Panc1 (cell line): ENCODE measurements around the gene SESN1. TPM values are rescaled to one million over a fixed set of nuclear protein-coding genes. Genes with fewer than 3 reads are reported as not detected.

Experiments
- ATAC-seq: fragments of 200-7000 bp; cut with Tn5 transposase; 2 replicates; pipeline ENCODE4 v1.9.1; 2020; ENCODE audit warnings: mild to moderate bottlenecking, moderate library complexity
- BruUV-seq: library from RNA; stranded (reverse); fragments of 400-500 nt; replicated peaks from 2 replicates; lab custom pipeline; 2021; lab: Mats Ljungman, UMichigan
- CTCF ChIA-PET: fragments of 300-600 bp; sonication (Branson Sonifier 250); formaldehyde crosslinking; loops from one replicate; lab custom pipeline; 2022; ENCODE audit warnings: antibody characterized with exemption; lab: Charles Lee
- POLR2A ChIA-PET: fragments of 300-600 bp; sonication (Branson Sonifier 250); formaldehyde crosslinking; loops from one replicate; lab custom pipeline; 2022; ENCODE audit warnings: antibody characterized with exemption; lab: Charles Lee
- DNase-seq: peaks from one replicate; pipeline ENCODE4 v3.0.0-alpha.2; 2010; ENCODE audit warnings: low read depth, low spot score
- H3K27ac ChIP-seq: 2 replicates; pipeline ENCODE4 v1.5.1; 2011; ENCODE audit warnings: mild to moderate bottlenecking, low read length, inconsistent platforms
- H3K27me3 ChIP-seq: fragments of 200-500 bp; sonication (Bioruptor generic); 2 replicates; pipeline ENCODE4 v1.6.0; 2014; ENCODE audit warnings: low read length, inconsistent platforms; ENCODE audit not compliant: control insufficient read depth, insufficient read depth
- H3K36me3 ChIP-seq: fragments of 200-500 bp; sonication (Bioruptor generic); 2 replicates; pipeline ENCODE4 v1.5.1; 2014; ENCODE audit warnings: inconsistent platforms, mild to moderate bottlenecking, low read length, moderate library complexity; ENCODE audit not compliant: control insufficient read depth, insufficient read depth
- H3K4me1 ChIP-seq: 2 replicates; pipeline ENCODE4 v1.5.1; 2011; ENCODE audit warnings: inconsistent platforms, mild to moderate bottlenecking, low read length, moderate library complexity; ENCODE audit not compliant: control insufficient read depth, insufficient read depth
- H3K4me3 ChIP-seq, 2 experiments: 2 replicates each; pipeline ENCODE4 v1.5.1; 2011 to 2012; ENCODE audit warnings: low read depth in 2 of 2, low read length in 2 of 2, mild to moderate bottlenecking in 2 of 2, inconsistent platforms in 1 of 2, moderate library complexity in 1 of 2
- H3K9me3 ChIP-seq: fragments of 200-500 bp; sonication (Bioruptor generic); 2 replicates; pipeline ENCODE4 v1.5.1; 2014; ENCODE audit warnings: low read depth, mild to moderate bottlenecking, inconsistent platforms, low read length, moderate library complexity; ENCODE audit not compliant: control insufficient read depth, insufficient read depth
- CTCF ChIP-seq: fragments of 450-650 bp; IDR thresholded peaks from 2 replicates; pipeline ENCODE4 v1.5.1; 2017; ENCODE audit warnings: mild to moderate bottlenecking
- POLR2AphosphoS5 ChIP-seq: IDR thresholded peaks from 2 replicates; pipeline ENCODE4 v1.6.1; 2012; ENCODE audit warnings: mild to moderate bottlenecking, low read depth, low read length, moderate library complexity
- REST ChIP-seq, 2 experiments: IDR thresholded peaks; 2 replicates each; pipeline ENCODE4 v1.6.1; 2011 to 2012; ENCODE audit warnings: low read depth in 2 of 2, control low read depth in 1 of 2, low read length in 1 of 2, mild to moderate bottlenecking in 1 of 2, moderate library complexity in 1 of 2; ENCODE audit not compliant: insufficient read depth in 1 of 2
- SIN3A ChIP-seq: IDR thresholded peaks from 2 replicates; pipeline ENCODE4 v1.6.1; 2012; ENCODE audit warnings: low read depth, mild to moderate bottlenecking, low read length, moderate library complexity, borderline replicate concordance; ENCODE audit not compliant: insufficient read depth
- TCF7L2 ChIP-seq: IDR thresholded peaks from 2 replicates; pipeline ENCODE4 v1.6.1; 2011; ENCODE audit warnings: mild to moderate bottlenecking, low read depth, low read length, inconsistent platforms
- in situ Hi-C: cut with HindIII; loops from 2 replicates; pipeline ENCODE4 v1.10.0; 2016; ENCODE audit warnings: low sequenced_read_pairs, low pct_unique_long_range_greater_than_20kb
- intact Hi-C: fragments of 100-400 bp; cut with micrococcal nuclease; formaldehyde crosslinking; loops from one replicate; pipeline ENCODE4 v1.10.0; 2022; ENCODE audit not compliant: unreplicated experiment
- total RNA-seq: library from RNA; stranded (reverse); gene quantifications from one replicate; pipeline ENCODE4 v1.2.1, GENCODE V29; 2021; ENCODE audit not compliant: unreplicated experiment

The SESN1 gene
- total RNA-seq, 1 experiment from 2014 or later = 11.3 TPM

- intact Hi-C loops = no loop called here
- no peak overlapping the region for H3K4me3 ChIP-seq
- H3K4me1 ChIP-seq = no peaks in the 10 kb centered on the region
- in situ Hi-C loops = no loop called here
- ChIA-PET CTCF (no interaction called here), POLR2A (no interaction called here)
- no peak for ATAC-seq
- no peaks in the 10 kb centered on the region for H3K9me3 ChIP-seq
- no peak for DNase-seq
- H3K27ac ChIP-seq = no peak overlapping the region
- H3K27me3 ChIP-seq = no peaks in the 10 kb centered on the region
- no TSS peak for BruUV-seq
- TF ChIP-seq POLR2AphosphoS5 (no peak), TCF7L2 (no peak), REST (IDR thresholded peaks at IDR 0.05; ENCODE audit: insufficient read depth in 1 of 2, low read depth in 2 of 2, low read length in 1 of 2) (no peak), CTCF (no peak), SIN3A (no peak)
- no peaks in the 10 kb centered on the region for H3K36me3 ChIP-seq
Observed at GRCh38 chr6:109027964-109028363, 66.7 kb downstream of the SESN1 start.

GRCh38 chr6:109025639-109026038 lies 69.0 kb downstream of the SESN1 start:
- no TSS peak for BruUV-seq
- POLR2A ChIA-PET = no interaction called here
- H3K4me1 ChIP-seq = no peaks in the 10 kb centered on the region
- no peak for ATAC-seq
- H3K27ac ChIP-seq = no peak overlapping the region
- H3K36me3 ChIP-seq = no peaks in the 10 kb centered on the region
- TF ChIP-seq REST (IDR thresholded peaks at IDR 0.05; ENCODE audit: insufficient read depth in 1 of 2, low read depth in 2 of 2, low read length in 1 of 2) (no peak), TCF7L2 (no peak), POLR2AphosphoS5 (no peak), SIN3A (no peak), CTCF (no peak)
- in situ Hi-C loops (no loop called here), intact Hi-C loops (no loop called here)
- H3K27me3 ChIP-seq = no peaks in the 10 kb centered on the region
- DNase-seq = no peak
- CTCF ChIA-PET = interaction anchor here (0.7 kb wide), 1 partner anchor 45 kb away, joined by 4 read pairs; no protein-coding TSS in a partner anchor
- no peaks in the 10 kb centered on the region for H3K9me3 ChIP-seq
- H3K4me3 ChIP-seq = no peak overlapping the region
